ENCODE measurements around the gene CLEC18C.
"Not testable (repeated sequence)": the region's sequence is repeated elsewhere in the genome, so short reads cannot be mapped to it uniquely, and the experiment has no call there.

CLEC18C gene

DNA sequence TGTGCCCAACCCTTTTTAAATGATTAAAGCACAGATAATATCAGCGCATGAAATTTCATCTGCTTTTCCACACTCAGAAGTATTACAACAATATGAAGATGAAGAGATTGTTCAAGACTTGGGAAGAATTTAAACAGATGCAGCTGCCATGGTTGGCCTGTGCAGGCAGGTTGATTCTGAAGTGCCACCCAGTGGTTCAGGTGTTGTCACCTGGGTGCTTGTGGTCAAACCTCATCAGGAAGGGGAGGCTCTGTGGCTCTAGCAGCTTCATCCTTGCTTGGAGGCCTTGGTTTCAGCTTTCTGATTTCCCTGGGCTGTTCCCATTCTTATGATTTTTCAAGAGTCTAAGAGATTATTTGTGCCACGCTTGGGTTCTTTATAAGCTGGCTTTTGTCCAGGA lies 22.2 kb upstream of the CLEC18C start:
- H3K27me3 ChIP-seq (ENCODE audit: control insufficient read depth in 1 of 2, insufficient read depth in 2 of 2, low read length in 2 of 2) = no peaks in the 10 kb centered on the region
- H3K9me3 ChIP-seq (ENCODE audit: low read length) = no peaks in the 10 kb centered on the region
- H3K4me1 ChIP-seq (ENCODE audit: insufficient read depth, low read length) = no peaks in the 10 kb centered on the region
- H3K9ac ChIP-seq (ENCODE audit: low read length) = no peak overlapping the region
- peaks cover 28% of the 10 kb centered on the region for H3K36me3 ChIP-seq (ENCODE audit: insufficient read depth, low read length)
- H3K4me3 ChIP-seq (ENCODE audit: low read depth in 1 of 2, low read length in 2 of 2) = no peak overlapping the region
- no peak overlapping the region for H3K27ac ChIP-seq (ENCODE audit: low read depth, low read length)

DNA sequence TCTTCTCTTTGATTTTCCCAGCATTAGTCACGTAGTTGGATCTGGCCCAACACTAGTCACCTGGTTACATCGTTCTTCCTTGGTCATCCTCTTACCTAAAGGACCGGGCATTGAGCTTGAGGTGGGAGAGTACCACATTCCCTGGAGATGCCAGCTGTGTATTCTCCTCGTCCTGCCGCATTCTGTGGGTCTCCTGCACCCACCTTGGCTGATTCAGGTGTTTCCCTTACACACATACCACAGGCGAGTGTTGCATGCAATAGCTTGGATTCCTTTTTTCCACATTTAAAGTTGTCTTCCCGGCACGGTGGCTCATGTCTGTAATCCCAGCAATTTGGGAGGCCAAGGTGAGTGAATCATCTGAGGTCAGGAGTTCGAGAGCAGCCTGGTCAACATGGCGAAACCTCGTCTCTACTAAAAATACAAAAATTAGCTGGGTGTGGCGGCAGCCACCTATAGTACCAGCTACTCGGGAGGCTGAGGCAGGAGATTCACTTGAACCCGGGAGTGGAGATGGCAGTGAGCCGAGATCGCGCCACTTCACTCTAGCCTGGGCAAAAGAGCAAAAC lies 21.6 kb upstream of the CLEC18C start:
- Histone ChIP-seq H3K27ac (ENCODE audit: low read depth, low read length) (no peak overlapping the region), H3K9ac (ENCODE audit: low read length) (no peak overlapping the region), H3K27me3 (ENCODE audit: control insufficient read depth in 1 of 2, insufficient read depth in 2 of 2, low read length in 2 of 2) (no peaks in the 10 kb centered on the region), H3K4me3 (ENCODE audit: low read depth in 1 of 2, low read length in 2 of 2) (no peak overlapping the region), H3K36me3 (ENCODE audit: insufficient read depth, low read length) (peaks cover 35% of the 10 kb centered on the region), H3K9me3 (ENCODE audit: low read length) (no peaks in the 10 kb centered on the region), H3K4me1 (ENCODE audit: insufficient read depth, low read length) (no peaks in the 10 kb centered on the region)

DNA sequence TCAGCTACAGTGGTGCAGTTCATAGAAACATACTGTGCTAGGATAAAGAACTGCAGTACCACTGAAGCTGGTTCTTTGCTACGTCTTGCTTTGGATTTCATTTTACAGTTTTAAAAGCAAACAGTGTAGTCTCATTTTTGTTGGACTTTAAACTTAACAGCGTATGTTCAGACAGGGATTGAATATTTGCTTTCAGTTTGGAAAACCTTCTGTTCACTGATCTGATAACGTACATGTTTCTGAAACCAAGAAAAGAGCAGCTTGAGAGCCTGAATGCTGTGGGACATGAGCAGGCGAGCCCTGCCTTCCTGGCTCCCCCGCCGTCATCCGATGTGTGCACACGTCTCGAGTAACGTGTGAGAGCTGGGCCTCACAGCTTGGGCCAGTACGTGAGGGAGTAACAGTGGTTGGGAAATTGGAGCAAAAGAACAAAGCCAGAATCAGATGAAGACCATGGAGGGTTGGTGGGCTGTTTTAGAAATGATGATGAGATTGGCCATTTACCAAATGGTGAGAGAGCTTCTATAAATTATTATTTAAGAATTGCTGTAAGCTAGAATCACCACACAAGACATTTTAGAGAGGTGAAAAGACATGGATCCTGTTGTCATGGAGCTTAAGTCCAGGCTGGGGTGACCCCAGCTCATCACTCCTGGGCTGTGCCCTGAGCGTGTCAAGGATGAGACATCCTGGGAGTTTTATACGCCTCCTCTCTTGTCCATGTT lies 20.8 kb upstream of the CLEC18C start:
- no peaks in the 10 kb centered on the region for H3K9me3 ChIP-seq (ENCODE audit: low read length)
- peaks cover 42% of the 10 kb centered on the region for H3K36me3 ChIP-seq (ENCODE audit: insufficient read depth, low read length)
- H3K27me3 ChIP-seq (ENCODE audit: control insufficient read depth in 1 of 2, insufficient read depth in 2 of 2, low read length in 2 of 2) = no peaks in the 10 kb centered on the region
- no peaks in the 10 kb centered on the region for H3K4me1 ChIP-seq (ENCODE audit: insufficient read depth, low read length)
- no peak overlapping the region for H3K4me3 ChIP-seq (ENCODE audit: low read depth in 1 of 2, low read length in 2 of 2)
- H3K9ac ChIP-seq (ENCODE audit: low read length) = no peak overlapping the region
- no peak overlapping the region for H3K27ac ChIP-seq (ENCODE audit: low read depth, low read length)

DNA sequence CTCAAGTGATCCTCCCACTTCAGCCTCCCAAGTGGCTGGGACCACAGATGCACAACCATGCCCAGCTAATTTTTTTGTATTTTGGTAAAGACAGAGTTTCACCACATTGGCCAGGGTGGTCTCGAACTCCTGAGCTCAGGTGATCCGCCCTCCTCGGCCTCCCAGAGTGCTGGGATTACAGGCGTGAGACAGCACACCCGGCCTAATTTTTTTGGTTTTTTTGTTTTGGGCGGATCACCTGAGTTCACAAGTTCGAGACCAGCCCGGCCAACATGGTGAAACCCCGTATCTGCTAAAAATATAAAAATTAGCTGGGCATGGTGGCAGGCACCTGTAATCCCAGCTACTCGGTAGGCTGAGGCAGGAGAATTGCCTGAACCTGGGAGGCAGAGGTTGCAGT lies 18.9 kb upstream of the CLEC18C start:
- not testable (repeated sequence) for H3K4me3 ChIP-seq (ENCODE audit: low read depth in 1 of 2, low read length in 2 of 2); H3K9ac ChIP-seq (ENCODE audit: low read length); H3K4me1 ChIP-seq (ENCODE audit: insufficient read depth, low read length); H3K27me3 ChIP-seq (ENCODE audit: control insufficient read depth in 1 of 2, insufficient read depth in 2 of 2, low read length in 2 of 2); H3K9me3 ChIP-seq (ENCODE audit: low read length); H3K27ac ChIP-seq (ENCODE audit: low read depth, low read length)
- peaks cover 55% of the 10 kb centered on the region for H3K36me3 ChIP-seq (ENCODE audit: insufficient read depth, low read length)

DNA sequence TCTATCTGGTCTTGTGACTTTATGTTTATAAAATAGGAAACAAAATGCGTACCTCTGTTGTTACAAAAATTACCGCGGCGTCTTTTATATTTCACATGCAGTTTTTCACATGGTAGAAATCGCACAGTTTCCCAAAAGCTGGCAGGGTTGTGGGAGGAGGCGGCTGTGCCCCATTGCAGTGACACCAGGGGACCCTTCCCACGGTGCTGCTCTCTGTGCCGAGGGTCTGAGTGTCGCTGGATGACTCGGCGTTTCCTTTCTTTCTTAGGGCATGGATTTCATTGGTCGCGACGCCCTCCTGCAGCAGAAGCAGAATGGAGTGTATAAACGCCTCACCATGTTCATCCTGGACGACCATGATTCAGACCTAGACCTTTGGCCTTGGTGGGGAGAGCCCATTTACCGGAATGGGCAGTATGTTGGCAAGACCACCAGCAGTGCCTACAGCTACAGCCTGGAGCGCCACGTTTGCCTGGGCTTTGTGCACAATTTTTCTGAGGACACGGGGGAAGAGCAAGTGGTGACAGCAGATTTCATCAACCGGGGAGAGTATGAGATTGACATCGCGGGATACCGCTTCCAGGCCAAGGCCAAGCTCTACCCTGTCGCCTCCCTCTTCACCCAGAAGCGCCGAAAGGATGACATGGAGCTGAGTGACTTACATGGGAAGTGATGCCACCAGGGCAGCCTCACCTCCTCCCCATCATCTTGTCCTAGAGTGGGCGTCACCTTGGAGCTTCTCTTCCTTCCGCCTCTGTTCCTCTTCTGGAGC lies 17.2 kb upstream of the CLEC18C start:
- H3K36me3 ChIP-seq (ENCODE audit: insufficient read depth, low read length) = peaks cover 65% of the 10 kb centered on the region
- no peaks in the 10 kb centered on the region for H3K9me3 ChIP-seq (ENCODE audit: low read length)
- H3K27ac ChIP-seq (ENCODE audit: low read depth, low read length) = no peak overlapping the region
- no peaks in the 10 kb centered on the region for H3K27me3 ChIP-seq (ENCODE audit: control insufficient read depth in 1 of 2, insufficient read depth in 2 of 2, low read length in 2 of 2)
- H3K4me3 ChIP-seq (ENCODE audit: low read depth in 1 of 2, low read length in 2 of 2) = no peak overlapping the region
- H3K4me1 ChIP-seq (ENCODE audit: insufficient read depth, low read length) = no peaks in the 10 kb centered on the region
- no peak overlapping the region for H3K9ac ChIP-seq (ENCODE audit: low read length)

DNA sequence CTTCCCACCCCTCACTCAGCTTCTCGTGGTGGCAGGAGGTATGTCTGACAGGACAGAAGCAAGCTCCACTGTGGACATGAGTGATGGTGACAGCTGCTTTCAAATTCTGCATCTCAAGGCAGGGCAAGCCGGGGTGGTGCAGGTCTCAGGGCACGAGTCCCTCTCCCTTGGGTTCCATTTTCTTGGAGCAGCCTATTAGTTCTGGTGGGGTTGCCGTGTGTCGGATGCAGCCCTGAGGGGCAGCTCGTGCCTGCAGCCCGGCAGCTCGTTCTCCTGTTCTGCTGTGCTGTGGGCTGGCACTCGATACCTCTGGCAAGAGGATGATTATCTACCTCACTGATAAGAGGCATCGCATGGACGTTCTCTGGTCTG lies 16.5 kb upstream of the CLEC18C start:
- Histone ChIP-seq H3K36me3 (ENCODE audit: insufficient read depth, low read length) (peaks cover 65% of the 10 kb centered on the region), H3K27ac (ENCODE audit: low read depth, low read length) (no peak overlapping the region), H3K4me3 (ENCODE audit: low read depth in 1 of 2, low read length in 2 of 2) (no peak overlapping the region), H3K9me3 (ENCODE audit: low read length) (no peaks in the 10 kb centered on the region), H3K27me3 (ENCODE audit: control insufficient read depth in 1 of 2, insufficient read depth in 2 of 2, low read length in 2 of 2) (no peaks in the 10 kb centered on the region), H3K4me1 (ENCODE audit: insufficient read depth, low read length) (no peaks in the 10 kb centered on the region), H3K9ac (ENCODE audit: low read length) (no peak overlapping the region)

DNA sequence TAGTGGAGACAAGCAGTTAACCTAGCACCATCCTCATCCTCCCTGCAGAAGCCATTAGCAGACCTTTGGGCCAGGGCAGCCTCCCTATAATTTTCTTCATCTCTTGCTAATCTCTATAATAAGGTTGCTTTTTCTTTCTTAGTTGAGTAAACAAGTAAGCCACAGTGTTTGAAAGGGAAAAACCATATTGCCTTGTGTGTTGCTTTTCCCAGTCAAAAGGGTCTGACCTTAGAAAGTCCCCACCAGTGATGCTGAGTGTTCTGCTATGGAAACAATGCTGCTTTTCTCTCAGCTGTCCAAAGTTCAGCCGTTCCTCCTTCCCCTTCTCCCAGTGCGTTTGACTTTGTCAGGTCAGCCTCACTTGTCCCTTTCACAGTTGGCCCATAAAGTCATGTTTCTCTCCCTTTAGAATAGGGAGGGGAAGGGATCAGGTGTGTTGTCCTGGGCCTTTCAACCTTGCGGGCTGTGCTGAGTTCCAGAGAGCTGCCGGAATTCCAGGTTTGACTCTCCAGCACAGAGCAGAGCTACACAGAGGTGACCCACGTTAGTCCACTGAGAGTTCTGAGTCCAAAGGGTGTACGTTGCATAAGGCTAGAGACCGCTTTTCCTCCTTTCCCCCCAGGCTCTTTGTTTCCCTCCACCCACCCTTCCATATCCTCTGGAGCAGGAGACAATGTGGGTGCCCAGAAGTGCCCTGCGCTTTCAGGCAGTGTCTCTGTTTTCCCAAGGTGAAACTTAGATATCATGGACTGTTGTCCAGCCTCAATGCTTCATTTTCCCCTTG lies 15.9 kb upstream of the CLEC18C start:
- Histone ChIP-seq H3K36me3 (ENCODE audit: insufficient read depth, low read length) (peaks cover 66% of the 10 kb centered on the region), H3K27me3 (ENCODE audit: control insufficient read depth in 1 of 2, insufficient read depth in 2 of 2, low read length in 2 of 2) (no peaks in the 10 kb centered on the region), H3K9me3 (ENCODE audit: low read length) (no peaks in the 10 kb centered on the region), H3K4me3 (ENCODE audit: low read depth in 1 of 2, low read length in 2 of 2) (no peak overlapping the region), H3K4me1 (ENCODE audit: insufficient read depth, low read length) (no peaks in the 10 kb centered on the region), H3K27ac (ENCODE audit: low read depth, low read length) (no peak overlapping the region), H3K9ac (ENCODE audit: low read length) (no peak overlapping the region)

DNA sequence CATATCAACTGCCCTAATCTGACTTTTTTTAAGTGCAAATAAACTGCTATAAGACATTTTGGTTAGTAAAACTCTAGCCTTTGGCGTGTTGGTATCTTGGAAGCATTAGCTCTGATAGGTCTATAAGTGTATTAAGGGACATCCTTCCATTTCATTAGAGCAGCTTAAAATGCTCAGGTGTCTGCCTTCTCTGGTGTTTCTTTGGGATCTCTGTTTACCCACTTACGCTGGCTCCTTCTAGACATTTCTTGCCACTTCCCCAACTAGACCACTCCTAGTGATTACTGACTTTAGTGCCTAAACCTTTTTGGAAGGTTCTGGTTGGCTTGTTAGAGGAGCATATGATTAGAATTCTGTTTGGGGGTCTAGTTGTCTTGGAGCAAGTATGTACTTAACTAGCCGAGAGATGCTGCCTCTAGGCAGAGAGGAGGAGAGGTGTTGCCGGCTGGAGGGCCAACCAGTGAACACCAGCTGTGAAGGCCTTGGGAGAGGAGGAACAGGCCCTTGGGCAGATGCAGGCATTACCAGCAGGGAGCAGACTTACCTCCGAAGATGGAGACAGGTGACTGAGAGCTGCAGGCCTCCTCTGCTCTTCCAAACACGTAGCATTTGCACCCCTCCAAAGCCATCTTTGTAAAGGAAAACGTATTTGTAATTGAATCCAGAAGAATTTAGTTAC lies 15.2 kb upstream of the CLEC18C start:
- H3K9me3 ChIP-seq (ENCODE audit: low read length) = no peaks in the 10 kb centered on the region
- H3K36me3 ChIP-seq (ENCODE audit: insufficient read depth, low read length) = peaks cover 60% of the 10 kb centered on the region
- no peak overlapping the region for H3K4me3 ChIP-seq (ENCODE audit: low read depth in 1 of 2, low read length in 2 of 2)
- H3K4me1 ChIP-seq (ENCODE audit: insufficient read depth, low read length) = no peaks in the 10 kb centered on the region
- no peak overlapping the region for H3K9ac ChIP-seq (ENCODE audit: low read length)
- no peak overlapping the region for H3K27ac ChIP-seq (ENCODE audit: low read depth, low read length)
- no peaks in the 10 kb centered on the region for H3K27me3 ChIP-seq (ENCODE audit: control insufficient read depth in 1 of 2, insufficient read depth in 2 of 2, low read length in 2 of 2)

DNA sequence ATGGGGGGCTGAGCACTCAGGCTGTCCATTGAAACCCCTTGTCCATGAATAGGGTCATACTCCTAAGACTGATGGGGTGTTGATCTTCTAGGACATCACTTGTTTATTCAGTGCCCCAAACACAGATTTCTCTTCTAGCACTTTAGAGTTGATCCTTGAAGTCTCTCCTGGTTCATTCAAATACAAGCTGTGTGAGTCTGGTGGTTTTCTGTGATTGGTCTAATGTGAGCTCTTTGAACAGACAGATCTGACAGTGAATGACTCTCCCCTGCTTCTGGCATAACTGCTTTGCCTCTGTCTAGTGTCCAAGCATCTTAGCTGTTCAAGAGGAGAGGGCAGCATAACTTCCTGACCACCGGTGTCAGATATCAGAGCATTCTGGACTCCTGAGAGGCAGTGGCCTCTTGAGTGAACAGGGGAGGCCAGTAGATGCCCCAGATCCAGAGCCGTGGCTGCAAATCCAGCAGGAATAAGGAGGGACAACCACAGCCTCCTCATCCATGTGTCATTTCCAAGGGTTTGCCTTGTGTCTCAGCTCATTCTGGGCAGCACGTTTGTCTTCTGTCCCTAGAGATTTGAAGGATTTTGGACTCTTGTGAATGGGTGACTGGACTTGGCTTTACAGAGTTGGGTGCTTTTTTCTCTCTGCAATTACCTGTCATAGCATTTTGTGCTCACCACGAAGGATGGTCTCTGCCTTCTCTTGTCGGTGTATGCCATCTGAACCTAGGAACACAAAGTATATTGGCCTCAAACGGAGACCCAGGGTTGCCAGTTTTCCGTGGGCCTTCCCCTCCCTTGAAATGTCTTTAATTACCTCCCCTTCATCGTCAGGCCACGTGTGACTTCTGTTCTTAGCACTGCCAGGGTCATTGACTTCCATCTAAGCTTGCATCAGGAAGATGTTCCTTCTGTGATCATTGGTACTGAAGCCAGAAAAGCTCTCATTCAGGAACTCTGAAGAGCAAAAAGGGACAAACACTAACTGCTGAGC lies 13.9 kb upstream of the CLEC18C start:
- Histone ChIP-seq H3K27ac (ENCODE audit: low read depth, low read length) (no peak overlapping the region), H3K27me3 (ENCODE audit: control insufficient read depth in 1 of 2, insufficient read depth in 2 of 2, low read length in 2 of 2) (no peaks in the 10 kb centered on the region), H3K9ac (ENCODE audit: low read length) (no peak overlapping the region), H3K4me1 (ENCODE audit: insufficient read depth, low read length) (no peaks in the 10 kb centered on the region), H3K36me3 (ENCODE audit: insufficient read depth, low read length) (peaks cover 58% of the 10 kb centered on the region), H3K4me3 (ENCODE audit: low read depth in 1 of 2, low read length in 2 of 2) (no peak overlapping the region), H3K9me3 (ENCODE audit: low read length) (no peaks in the 10 kb centered on the region)

DNA sequence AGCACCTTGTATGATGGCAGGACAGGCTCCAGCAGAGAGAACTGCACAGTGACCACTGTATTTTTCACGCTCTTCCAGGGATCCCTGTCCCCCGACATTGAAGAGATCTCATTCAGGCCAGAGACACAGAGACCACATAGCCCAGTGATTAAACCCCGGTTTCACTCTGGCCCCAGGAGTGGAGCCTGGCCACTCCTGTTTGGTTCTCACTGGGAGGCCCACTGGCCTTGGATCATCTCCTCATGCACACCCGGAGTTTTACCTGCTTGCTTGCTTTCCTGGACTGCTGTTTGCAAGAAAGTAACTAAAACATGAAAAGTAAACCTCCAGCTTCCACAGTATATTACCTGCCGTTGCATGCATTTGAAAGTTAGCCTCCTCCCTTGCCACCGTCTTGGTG lies 13.2 kb upstream of the CLEC18C start:
- Histone ChIP-seq H3K27me3 (ENCODE audit: control insufficient read depth in 1 of 2, insufficient read depth in 2 of 2, low read length in 2 of 2) (no peaks in the 10 kb centered on the region), H3K4me1 (ENCODE audit: insufficient read depth, low read length) (no peaks in the 10 kb centered on the region), H3K9ac (ENCODE audit: low read length) (no peak overlapping the region), H3K4me3 (ENCODE audit: low read depth in 1 of 2, low read length in 2 of 2) (no peak overlapping the region), H3K36me3 (ENCODE audit: insufficient read depth, low read length) (peaks cover 58% of the 10 kb centered on the region), H3K27ac (ENCODE audit: low read depth, low read length) (no peak overlapping the region), H3K9me3 (ENCODE audit: low read length) (no peaks in the 10 kb centered on the region)
